GM19193 (cell line): ENCODE measurements around the gene DNAJA1.
A peak's percentile ranks its signal among the peaks of the same experiment; 100 is the strongest.

Experiments used
- POLR2A ChIP-seq: IDR thresholded peaks from 4 replicates; pipeline ENCODE4 v1.6.1; 2011; ENCODE audit not compliant: insufficient read depth, insufficient read length; ENCODE audit errors: extremely low read depth

Gene DNAJA1

DNA sequence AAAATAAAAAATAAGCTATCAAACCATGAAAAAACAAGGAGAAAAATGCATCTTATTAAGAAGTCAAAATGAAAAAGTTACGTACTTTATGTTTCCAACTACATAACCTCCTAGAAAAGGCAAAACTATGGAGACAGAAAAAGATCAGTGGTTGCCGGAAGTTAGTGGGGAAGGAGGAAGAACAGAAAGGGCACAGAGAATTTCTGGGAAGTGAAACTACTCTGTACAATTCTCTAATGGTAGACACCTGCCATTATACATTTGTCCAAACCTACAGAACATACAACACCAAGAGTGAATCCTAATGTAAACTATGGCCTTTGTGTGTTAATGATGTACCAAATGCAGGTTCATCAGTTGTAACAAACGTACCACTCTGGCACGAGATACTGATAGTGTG is 26.1 kb downstream of the DNAJA1 start:
- TF ChIP-seq POLR2A, result no peak

DNA sequence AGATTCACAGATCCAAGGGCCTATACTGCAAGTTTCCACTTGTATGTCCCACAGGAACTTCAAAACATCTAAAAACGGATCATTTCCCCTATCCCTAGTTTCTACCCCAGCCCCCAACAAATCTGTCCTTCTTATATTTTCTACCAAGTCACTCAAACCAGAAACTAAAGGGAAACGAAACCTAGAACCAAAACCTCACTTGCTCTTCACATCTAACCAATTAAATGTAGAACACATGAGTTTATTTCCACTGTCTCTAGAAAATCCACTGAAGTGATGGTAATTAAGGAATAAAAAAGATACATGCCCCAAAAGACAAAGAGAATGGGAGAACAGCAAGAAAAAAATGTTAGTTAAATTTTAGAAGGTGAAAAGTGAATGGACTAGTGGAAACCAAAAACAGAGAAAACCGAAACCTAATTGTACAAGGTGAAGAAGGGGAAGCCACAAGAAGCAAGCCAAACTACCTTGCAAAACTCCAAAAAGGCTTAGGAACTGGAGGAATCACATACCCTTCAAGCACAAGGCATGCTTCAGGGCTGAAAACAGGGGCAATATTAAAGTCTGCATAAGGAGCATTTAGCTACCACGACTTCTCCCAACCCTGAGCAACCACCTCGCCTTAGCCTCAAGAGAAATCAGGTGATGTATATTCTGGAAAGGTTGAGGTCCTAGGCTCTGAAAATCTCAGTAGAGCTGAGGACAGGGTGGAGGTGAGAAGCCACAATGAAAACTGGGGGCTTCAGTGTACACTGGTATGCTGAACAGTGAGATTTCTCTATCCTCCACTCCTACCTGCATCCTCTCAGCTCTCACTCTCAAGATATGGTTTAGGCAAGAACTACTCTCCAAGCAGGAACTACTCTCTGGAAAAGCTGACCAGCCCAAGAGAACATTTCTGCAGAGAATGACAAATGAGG is 40.3 kb downstream of the DNAJA1 start:
- TF ChIP-seq POLR2A, result no peak

DNA sequence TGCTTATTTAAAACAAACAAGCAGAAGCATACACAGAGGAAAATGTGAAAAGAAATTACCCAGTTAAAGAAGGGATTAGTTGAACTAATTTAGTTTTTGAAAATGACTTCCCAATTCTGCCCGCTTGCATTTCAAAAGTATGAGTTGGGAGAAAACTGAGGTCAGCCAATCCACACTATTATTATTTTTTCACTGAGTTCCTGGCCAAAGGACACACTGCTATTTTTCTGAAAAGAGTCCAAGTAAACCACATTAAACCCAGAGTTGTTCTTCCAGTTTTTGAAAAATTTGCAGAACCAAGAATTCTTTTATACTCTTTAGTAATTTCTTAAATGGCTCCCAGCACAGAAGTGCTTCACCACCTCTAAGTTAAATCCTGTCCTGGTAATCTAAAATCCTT is 43.9 kb downstream of the DNAJA1 start:
- no peak for TF ChIP-seq POLR2A

DNA sequence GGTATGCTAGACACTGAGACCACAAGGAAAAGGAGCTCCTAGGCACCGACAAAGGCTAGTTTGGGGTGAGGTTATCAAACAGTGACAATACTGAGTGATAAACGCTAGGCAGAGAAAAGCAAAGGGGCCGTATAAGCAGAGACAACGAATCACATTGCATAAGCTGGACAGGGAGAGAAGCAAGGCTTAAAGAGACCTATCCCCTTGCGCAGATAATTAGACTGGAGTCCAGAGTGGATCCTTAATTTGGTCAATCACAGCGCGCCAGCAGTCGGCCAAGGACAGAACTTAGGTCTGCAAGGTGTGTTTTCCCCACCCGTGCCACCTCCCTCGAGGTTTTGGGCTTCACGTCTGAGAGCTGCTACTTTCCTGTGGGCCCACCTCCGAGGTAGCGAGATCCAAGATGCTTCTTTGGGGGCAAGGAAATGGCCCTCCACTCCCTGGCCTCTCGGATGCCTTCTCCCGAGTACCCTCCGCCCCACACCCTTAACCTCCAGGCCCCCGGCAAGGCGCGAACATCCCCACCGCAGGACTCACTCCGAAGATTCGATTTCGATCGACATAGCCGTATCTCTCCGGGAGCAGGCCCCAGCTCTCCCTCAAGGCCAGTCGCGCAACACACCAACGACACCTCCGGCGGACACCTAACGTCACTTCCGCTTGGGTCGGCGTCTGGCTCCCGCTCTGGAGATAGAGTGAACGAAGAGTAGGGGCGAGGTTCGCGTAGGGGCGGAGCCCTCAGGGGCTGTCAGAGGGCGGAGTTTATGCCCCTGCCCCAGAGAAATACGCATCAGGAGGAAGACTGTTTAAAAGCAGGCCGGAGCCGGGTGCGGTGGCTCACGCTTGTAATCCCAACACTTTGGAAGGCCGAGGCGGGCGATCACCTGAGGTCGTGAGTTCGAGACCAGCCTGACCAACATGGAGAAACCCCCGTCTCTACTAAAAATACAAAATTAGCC is 51.3 kb downstream of the DNAJA1 start, which contains the start of gene SMU1:
SMU1 (minus strand) TSS at position 629 of the 959 bp plus-strand sequence; CDS start at position 563, 66 bp downstream.
- peak; percentile 88 for TF ChIP-seq POLR2A

DNA sequence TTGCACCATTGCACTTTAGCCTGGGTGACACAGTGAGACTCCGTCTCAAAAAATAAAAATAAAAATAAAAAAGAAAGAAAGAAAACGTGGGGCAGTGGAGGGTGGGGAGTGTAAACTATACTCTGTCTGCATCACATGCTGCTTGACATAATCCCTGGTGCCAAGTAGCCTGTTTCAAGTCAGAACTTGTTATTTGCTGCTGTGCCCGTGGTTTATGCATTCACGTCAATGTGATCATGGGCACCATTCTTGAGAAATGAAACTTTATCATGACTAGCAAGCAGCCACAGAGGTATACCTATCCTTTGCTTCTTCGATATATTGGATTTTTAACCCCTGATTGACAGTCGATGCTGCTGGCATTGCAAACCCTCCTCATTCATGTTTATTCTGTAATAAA is 55.5 kb downstream of the DNAJA1 start:
- TF ChIP-seq POLR2A, result no peak

DNA sequence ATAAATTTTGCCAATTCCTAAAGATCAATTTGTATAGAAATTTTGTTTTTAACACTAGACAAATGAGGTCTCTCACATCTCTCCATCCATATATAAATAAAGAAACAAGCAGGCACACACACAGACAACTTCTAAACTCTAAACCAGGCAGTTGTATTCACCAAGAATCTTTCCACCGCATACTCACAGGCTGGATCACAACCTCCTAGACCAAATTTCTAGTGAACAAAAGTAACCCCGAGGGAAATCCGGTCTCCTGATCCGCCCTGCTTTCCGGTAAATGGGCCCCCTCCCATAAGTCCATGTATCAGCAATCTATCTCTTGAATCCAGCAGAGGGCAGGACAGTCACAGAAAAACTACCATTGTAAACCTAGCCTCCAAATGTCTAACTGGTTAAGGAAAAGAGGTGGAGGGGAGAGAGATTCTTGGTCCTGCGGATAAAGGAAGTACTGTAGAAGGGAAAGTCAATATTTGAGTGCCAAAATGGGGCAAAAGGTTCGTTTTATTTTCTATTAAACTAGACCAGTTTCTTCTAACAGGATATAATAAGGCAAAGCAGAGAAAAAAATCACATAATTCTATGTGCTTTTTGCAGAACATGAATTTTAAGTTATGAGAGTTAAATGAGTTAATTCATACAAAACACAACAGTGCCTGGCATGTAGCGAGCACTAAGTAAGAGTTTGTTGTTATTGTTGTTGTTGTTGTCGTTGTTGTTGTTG is 56.2 kb downstream of the DNAJA1 start:
- TF ChIP-seq POLR2A, result no peak

DNA sequence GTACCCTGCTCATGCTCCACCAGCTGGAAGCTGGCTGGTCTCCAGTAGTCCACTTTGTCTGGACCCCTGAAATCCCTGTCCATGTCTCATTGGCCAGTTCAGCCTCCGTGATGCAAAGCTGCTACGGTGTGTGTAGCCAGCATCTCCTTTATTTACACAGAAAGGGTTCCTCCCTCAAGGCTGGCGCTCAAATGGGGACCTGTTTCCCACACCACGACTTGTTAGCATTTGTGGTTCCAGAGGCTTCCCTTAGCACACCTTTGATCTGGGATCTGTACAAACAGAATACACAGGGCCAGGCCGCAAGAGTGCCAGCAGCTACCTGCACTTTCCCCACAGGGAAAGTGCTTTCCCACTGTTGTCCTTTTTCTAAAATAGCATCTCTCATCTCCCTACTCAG is 57.1 kb downstream of the DNAJA1 start:
- no peak for TF ChIP-seq POLR2A

DNA sequence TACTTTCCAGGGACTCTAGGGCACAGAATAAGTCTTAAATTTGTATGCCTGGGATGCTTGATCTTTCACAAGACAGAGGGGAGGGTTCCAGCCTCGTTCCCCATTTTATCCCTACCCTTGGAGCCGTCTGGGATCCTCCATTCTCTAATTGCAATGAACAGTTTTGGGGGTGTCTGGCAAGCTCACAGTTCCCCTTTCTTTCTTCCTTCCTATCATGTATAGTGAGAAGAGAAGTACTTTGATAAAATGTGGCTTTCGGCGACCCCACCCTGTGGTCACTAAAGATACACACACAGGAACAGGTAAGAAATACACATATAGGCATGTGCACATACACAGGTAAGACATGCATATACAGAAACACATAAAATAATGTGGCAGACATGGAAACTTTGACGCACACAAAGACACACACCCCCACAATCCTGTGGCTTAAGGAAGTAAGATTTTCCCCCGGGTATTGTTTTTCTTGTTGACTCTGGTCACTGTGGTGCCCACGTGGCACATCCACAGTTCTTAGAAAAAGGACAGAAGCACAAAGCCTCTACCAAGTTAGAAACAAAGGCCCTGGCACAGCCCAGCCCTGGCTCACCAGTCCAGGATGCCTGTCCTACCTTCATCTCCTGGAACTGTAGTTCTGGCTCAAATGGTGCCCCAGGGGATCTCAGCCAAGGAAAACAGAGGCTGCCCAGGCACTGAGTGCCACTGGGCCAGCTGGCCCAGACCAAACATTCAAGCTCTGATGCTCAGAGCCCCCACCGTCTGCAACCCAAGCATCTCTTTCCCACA is 57.7 kb downstream of the DNAJA1 start:
- no peak for TF ChIP-seq POLR2A
